Lower leg skin (tissue), 3 donors: Measurements from ENCODE around the gene BNC2.

ENCODE experiments used
- CTCF ChIP-seq, 3 donors: fragments of 450-650 bp; IDR thresholded peaks; one replicate each; pipeline ENCODE4 v1.5.1; 2016; ENCODE audit warnings: antibody characterized with exemption in 3 of 3, mild to moderate bottlenecking in 3 of 3, moderate library complexity in 2 of 3
- POLR2A ChIP-seq, 2 donors: fragments of 450-650 bp; IDR thresholded peaks; one replicate each; pipeline ENCODE4 v1.6.1; 2016 to 2017; ENCODE audit warnings: antibody characterized with exemption in 2 of 2, mild to moderate bottlenecking in 1 of 2, moderate library complexity in 1 of 2

GRCh38 chr9:16809912-16810610, 60.4 kb downstream of the BNC2 start:
- TF ChIP-seq CTCF (IDR thresholded peaks at IDR 0.05) (no peak), POLR2A (IDR thresholded peaks at IDR 0.05) (no peak)
